ENCODE results near the gene TSPYL1.
"Not testable (repeated sequence)": the region's sequence is repeated elsewhere in the genome, so short reads cannot be mapped to it uniquely, and the experiment has no call there.

The TSPYL1 gene

DNA sequence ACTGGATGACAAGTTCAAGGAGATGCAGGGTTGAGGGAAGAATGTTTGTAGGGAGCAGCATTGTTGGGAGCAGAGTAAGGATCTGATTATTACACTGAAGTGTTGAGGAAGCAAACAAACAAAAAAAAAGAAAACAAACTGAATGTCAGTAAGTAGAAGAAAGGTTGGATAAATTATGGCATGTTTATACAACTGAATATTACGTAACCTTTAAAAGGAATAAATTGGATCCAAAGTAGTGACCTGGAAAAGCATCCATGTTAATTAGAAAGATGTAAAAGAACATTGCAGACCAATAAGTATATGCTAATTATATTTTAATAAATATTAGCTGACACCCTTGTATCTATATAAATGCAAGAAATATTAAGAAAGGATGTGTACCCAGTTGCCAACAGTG, 12.8 kb upstream of the TSPYL1 start:
- DNase-seq, result no peak

DNA sequence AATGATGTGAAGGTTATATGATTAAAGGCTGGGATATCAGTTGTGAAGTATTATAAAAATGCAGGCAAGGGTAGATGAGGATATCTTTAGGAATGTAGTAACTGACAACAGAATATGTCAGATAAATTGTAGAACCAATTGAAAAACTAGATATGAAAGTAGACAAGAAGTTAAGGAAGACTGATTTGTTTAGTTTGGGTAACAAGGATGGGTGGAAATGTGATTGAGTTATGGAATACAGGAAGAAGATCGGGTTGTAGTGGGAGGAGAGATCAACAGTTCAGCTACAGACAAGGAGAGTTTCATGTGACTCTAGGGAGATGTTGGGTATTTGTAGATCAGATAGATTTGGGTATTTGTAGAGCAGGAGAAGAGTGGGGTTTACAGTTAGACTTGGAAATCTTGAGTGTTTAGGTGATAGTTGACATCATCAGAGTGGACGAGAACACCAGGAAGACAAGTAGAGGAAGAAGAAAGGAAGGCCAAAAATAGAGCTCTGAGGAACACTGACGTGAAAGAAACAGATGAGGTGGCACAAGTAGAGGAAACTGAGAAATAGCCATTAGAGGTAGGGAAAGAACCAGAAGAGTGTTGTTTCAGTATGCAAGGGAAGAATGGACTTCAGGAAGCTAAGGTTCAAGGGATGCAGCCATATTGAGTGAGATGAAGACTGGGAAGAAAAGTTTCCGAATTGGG, 12.1 kb upstream of the TSPYL1 start:
- DNase-seq, result no peak

DNA sequence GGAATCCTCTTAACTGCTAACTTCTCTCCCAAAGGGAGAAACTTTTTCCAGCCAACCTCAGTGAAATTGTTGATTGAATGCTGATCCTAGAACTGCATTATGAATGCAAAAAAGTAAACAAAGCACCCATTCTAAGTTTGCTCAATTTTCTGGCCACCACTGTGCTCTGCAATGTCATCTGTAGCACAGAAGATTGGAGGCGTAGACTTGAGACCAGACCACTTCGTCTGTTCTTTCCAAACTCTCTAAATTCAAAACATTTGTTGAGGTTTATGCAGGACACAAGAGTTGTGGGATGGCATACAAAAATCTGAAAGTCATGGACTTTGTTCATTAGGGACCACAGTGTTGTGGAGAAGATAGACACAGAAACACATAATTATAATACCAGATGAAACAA, 11.1 kb upstream of the TSPYL1 start:
- no peak for DNase-seq

DNA sequence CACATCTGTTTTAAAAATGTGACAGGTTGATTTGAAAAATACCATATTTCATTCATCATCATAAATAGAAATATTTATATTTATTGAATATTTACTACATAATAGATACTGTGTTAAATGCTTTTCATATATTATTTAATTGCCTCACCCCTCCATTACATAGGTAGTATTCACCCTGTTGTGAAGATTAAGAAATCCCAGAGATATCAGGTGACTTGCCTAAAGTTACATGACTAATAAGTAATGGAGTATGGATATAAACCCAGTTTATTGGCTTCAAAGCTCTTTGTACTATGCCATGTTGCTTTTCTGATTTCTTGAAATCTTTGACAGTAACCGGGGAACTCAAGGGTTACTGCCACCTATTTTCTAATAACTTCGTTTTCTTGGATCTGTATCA, 10.1 kb upstream of the TSPYL1 start:
- no peak for DNase-seq

DNA sequence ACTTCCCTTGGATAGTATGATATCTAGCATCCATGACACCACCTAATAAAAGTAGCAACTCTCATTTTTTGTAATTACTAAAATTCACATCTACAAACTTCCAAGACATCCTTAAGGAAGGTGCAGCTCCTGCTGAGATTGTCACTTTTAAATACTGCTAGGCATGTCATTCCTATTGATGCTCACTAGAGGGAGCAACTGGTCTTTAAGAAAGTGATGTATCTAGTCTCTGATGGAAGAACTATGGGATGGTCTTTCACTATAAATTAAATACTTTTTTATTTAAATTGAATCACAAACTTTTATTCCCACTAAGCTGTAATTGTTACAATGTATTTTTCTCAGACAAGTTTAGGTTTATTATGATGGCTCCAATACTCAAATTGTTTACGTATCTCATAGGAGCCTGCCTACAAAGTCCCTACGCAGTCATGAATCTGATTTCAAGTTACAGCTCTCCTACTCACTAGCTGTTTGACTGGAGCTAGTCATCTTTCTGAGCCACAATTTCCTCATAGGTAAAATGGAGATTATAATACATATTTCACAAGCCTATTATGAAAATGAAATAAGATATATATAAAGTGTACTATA, 8.1 kb upstream of the TSPYL1 start:
- DNase-seq, result no peak

DNA sequence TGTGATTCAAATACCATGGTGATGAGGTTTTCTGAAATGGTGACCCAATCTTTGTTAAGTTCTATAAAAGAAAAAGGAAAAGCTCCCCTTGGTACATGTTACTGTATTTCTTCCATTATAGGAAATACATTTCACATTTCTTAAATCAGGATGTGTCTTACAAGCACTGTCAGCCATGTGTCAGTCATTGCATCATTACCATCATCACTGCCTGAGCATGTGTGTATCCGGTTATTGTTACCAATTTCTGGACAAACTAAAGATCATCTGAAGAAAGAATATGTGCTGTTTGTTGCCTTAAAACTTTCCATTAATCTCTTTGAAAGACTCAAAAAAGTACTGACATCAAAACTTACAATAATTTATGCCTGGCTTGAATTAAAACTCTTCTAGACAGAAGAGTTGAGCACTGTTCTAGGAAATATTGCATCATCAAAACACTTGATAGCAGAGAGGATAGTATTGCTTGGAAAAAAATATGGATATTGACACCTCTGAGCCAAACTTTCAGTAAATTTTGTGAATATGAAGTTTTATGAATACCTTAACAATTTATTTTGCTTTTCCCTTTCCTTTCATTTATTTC, 7.1 kb upstream of the TSPYL1 start:
- no peak for DNase-seq

DNA sequence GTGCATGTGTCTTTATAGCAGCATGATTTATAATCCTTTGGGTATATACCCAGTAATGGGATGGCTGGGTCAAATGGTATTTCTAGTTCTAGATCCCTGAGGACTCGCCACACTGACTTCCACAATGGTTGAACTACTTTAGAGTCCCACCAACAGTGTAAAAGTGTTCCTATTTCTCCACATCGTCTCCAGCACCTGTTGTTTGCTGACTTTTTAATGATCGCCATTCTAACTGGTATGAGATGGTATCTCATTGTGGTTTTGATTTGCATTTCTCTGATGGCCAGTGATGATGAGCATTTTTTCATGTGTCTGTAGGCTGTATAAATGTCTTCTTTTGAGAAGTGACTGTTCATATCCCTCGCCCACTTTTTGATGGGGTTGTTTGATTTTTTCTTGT, 5.3 kb upstream of the TSPYL1 start:
- not testable (repeated sequence) for DNase-seq

DNA sequence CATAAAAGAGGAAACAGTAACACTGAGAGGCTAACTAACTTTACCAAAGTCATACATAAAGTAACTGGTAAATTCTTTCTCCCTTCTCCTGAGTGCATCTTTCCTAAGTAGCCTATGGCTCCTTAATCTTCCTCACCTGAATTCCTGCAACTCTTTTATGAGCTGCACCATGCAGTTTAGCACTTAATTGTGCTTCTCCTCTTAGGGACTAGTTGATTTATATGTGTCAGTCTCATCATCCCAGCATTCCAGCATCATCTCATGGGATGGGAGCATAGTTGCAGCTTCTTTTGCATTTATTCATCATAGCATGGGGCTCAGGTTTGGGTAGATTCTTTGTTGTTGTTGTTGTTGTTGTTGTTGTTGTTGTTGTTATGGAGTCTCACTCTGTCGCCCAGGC, 3.5 kb upstream of the TSPYL1 start:
- DNase-seq, result no peak

DNA sequence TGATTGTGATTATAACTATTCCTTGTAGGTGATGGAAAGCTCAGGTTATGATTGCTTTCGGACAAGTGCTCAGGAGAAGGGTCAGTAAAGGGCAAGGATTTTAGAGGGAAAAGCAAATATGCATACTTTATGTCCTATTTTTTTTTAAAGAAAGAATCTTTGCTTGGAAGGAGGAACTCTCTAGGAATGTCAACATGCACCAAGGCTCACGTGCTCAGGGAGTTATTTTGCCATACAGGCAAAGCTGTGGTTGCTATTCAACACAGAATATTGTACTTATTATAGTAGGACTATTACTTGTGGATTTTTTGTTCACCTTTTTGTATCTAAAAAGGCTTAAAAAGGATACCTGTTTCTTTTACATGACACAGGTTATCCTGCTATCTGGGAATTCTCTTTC, 3.0 kb upstream of the TSPYL1 start:
- DNase-seq, result no peak

DNA sequence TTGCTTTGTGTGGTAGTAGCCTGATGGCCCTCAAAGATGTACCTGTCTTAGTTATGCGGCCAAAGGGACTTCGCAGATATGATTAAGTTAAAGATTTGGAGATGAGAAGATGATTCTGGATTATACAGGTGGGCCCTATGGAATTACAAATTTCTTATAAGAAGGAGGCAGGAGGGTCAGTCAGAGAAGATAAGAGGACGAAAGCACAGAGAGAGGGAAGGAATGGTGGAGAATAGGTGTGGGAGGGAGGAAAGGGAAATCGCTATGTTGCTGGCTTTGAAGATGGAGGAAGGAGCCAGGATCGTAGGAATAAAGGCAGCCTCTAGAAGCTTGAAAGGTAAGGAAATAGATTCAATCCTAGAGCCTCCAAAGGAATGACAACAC, 1.2 kb upstream of the TSPYL1 start:
- no peak for DNase-seq

DNA sequence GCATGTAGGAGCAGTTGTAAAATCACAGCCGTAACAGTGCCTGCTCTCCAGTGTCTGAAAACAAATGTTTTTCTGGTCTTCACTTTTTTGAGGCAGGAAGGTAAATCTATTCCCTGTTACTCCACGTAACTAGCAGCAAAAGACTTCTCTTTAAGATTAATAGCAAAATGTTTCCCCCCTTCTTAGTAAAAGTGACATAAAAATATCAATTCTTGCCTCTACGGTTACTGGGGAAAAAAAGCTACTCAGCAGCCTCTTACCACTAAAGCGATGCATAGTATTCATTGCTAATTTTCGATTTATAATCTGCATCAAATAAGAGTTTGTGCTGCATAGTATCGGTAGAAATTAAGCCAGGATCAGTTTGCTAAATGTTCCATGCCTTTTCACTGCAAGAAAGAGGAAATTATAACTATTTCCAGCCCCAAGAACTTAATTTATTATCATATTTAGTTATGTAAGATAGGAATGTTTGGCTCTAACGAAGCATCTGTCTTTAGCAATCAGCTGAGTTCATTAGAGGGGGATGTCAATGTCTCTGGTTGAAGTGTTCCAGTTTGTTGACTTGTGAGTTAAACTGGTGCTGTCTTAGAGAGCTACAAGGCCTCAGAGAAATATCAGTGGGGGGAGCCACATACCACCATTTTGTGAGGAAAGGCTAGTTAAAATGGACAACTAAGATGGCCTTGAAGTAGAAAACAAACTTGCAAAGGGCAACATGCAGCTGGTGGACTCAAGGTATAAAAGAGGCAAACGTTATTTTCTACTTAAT, 617 bp upstream of the TSPYL1 start:
- DNase-seq, result no peak

DNA sequence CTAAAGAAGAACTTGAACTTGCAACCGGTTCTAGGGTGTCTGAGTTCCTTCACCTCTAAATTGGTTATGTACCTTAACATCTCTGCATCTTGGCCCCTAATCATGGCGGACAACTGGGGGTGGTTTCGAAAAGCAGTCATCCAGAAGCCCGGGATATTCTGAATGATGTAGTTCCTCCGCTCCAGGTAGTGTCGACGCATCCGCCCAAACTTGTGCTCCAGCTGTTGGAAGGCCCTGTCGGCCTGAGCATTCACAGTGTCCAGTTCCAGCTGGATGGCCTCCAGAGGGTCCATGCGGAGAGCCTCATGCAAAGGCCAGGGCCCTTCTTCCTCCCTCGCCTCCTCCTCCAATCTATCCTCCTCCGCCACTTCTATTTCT, 887 bp downstream of the TSPYL1 start:
- no peak for DNase-seq

DNA sequence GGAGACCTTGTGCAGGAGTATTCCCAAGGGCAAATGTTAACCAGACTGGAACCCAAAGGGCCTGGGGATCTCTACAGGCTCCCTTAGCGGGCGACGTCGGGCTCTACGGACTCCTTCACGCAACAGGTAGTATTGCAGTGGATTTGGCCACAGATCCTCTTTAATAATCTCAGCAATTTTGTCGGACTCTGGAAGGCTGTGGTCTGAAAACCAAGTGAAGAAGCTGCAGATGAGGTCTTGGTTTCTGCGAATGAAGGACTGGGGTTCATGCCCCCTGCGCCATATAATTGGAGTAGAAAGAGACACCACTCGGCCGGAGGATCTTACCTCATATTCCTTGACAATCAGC, 1.3 kb downstream of the TSPYL1 start:
- no peak for DNase-seq

DNA sequence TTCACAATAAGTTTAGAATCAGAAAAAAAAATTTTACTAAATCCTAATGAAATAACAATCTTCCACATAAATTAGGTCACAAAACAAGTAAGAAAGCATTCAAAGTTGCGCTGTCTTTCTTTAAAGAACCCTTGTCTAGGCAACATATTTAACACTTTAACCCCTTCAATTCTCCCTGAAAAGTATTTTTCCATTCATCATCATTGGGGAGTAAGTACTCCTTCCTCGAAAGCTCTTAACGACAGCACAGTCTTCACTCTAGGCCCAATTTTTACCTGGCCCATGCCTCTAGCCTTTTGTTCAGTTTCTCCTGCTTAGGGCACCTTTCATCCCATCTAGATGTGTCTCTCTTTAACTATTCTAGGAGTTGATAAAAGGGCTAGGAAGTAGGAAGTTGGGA, 2.6 kb downstream of the TSPYL1 start:
- no peak for DNase-seq

DNA sequence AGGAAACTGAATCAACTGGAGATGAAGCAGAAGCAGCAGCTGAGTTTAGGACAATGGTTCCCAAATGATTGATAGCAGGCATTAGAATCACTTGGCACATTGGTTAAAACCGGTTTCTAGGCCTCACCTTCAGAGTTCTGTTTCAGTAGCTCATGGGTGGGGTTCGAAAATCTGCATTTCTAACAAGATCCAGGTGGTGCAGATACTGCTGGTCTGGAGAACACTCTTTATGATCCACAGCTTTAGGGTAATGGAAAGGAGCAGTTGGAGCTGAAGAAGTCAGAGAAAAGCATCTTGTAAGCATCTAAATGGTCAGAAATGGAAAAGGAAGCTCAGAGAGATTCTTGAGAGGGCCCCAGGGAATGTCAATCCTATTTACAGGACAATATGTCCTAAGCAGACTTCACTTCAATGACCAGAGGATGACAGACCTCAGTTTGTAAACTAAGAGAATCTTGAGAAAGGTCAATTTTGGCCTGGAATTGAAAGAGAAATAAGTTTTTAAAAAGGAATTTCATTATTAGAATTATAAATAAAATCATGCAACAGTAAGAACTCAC, 8.5 kb downstream of the TSPYL1 start:
- DNase-seq, result no peak

DNA sequence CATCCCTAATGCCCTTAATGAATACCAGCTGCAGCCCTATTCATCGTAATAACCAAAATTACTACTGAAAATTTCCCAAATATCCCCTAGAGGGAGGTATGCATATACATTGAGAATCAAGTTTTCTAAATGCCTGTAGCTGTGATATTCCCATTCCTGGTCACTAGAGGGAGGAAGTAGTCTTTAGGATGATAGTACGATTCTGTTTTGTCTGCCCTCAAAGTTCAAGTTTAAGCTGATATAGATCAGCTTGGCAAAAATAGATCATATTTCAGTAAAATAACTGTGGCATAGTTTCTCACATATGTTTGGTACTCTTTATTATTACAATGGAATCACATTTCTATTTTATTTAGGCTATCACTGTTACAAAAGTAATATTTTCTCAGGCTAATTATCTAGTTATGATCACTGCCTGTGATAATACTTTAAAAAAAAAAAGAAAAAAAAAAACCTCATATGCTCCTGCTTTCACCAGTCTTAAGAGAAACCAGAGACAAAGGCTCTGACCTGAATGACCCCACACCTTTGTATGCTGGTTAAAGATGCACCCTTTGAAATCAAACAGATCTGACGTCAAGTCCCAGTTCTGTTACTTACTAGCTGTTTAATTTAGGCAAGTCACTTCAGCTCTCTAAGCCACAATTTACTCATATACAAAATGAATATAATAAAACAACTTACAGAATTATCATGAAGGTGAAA, 11.0 kb downstream of the TSPYL1 start:
- no peak for DNase-seq

DNA sequence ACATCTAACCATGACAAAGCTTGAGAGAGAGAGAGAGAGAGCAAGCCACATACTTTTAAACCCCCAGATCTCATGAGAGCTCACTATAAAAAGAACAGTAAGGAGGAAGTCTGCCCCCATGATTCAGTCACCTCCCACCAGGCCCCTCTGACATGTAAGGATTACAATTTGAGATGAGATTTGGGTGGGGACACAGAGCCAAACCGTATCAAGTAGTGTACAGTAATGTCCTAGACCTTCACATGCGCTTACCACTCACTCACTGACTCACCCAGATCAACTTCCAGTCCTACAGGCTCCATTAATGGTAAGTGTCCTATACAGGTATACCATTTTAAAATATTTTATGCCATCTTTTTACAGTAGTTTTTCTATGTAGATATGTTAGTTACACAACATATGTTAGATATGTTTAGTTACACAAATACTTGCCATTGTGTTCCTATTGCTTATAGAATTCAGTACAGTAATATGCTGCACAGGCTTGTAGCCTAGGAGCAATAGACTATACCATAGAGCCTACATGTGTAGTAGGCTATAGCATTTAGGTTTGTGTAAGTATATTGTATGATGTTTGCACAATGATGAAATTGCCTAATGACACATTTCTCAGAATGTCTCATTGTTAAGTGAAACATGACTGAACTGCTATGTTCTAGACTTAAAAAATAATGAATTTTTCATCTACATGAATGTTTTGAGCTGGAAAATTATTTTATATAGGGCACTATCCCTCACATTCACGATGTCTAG, 11.7 kb downstream of the TSPYL1 start:
- DNase-seq, result no peak

DNA sequence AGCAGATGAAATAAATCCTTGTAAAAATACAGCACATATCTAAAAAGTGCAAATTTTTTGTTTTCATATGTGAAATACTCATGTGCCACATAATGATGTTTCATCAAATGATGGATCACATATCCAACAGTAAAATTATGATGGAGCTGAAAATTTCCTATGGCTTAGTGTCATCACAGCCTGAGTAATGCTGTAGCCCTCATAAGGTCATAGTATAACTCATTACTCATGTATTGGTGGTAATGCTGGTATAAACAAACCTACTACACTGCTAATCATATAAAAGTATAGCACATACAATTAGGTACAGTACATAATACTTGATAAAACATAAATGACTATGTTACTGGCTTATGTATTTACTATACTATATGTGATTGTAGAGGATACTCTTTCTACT, 12.9 kb downstream of the TSPYL1 start:
- DNase-seq, result no peak

DNA sequence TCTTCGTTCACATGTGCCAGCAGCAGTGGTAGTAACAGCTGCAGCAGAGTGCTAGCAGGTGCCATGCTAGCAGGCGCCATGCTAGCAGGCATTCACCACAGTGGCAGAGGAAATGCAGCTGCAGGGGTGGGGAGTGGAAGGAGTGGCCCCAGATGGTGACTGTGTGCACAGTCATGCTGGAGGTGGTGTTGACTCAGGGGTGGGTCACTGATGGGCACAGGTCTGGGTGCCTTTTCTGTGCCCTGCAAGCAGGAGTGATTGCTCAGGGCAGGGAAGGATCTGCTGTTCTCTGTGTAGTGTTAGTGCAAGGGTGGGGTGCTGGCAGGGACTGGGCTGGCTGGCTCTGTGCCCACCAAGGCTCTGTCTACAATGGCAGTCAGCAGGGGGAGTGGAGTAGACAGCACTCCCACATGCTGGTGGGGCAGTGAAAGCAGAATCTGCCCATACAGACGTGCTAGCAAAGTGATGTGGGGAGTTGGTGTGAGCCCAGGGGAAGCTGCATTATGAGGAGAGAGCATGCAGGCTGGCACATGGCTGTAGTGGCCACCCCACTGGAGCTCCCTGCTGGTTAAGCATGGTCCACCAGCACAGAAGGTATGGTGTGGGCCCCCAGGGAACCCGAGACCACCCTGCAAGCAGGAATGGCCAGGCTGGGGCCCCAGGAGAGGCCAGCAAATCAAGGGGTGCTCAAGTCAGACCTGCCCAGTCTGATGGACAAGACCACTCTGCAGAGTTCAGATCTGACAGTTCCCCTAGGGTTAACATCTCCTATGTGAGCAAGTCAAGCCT, 14.5 kb downstream of the TSPYL1 start:
- DNase-seq, result no peak

DNA sequence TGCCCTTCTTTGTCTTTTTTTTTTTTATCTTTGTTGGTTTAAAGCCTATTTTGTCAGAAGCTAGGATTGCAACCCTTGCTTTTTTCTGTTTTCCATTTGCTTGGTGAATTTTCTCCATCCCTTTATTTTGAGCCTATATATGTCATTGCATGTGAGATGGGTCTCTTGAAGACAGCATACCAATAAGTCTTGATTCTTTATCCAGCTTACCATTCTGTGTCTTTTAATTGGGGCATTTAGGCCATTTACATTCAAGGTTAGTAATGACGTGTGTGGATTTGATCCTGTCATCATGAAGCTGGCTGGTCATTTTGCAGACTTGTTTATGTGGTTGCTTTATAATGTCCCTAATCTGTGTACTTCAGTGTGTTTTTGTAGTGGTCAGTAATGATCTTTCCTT, 16.4 kb downstream of the TSPYL1 start:
- DNase-seq, result no peak

DNA sequence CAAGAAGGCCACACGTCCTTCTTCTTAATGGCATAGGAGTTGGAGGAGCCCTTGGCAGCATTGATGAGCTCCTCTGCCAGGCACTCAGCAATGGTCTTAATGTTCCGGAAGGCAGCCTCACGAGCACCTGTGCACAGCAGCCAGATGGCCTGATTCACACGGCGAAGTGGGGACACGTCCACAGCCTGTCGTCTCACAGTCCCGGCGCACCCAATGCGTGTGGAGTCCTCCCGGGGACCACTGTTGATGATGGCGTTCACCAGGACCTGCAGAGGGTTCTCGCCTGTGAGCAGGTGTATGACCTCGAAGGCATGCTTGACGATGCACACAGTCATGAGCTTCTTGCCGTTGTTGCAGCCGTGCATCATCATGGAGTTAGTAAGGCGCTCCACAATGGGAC, 21.2 kb downstream of the TSPYL1 start:
- DNase-seq, result no peak

DNA sequence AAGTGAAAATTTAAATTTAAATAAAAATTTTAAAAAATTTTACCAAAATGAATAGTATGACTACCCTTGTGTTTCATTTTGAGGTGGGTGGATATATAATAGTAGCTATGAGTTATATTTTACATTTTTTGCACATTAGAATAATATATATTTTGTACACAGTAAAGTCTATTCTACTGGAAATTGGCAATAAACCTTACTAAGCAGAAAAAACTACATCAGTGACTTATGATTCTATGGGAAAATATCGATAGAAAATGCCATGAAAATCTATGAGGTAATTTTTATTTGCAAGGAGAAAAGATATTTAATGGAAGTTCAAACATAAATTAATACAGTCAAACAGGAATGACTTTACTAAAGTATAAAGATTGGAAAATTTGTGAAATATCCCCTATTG, 23.0 kb downstream of the TSPYL1 start:
- no peak for DNase-seq

Data from NCI-H187 (cell line).